ENCODE data around the gene EIF2D.
"Not testable (repeated sequence)": the region's sequence is repeated elsewhere in the genome, so short reads cannot be mapped to it uniquely, and the experiment has no call there.

EIF2D gene

GRCh38 chr1:206586501-206587445, 25.5 kb downstream of the EIF2D start:
- DNase-seq = no peak

- no peak for DNase-seq
Observed at GRCh38 chr1:206584683-206585082, 27.6 kb downstream of the EIF2D start.

DNA sequence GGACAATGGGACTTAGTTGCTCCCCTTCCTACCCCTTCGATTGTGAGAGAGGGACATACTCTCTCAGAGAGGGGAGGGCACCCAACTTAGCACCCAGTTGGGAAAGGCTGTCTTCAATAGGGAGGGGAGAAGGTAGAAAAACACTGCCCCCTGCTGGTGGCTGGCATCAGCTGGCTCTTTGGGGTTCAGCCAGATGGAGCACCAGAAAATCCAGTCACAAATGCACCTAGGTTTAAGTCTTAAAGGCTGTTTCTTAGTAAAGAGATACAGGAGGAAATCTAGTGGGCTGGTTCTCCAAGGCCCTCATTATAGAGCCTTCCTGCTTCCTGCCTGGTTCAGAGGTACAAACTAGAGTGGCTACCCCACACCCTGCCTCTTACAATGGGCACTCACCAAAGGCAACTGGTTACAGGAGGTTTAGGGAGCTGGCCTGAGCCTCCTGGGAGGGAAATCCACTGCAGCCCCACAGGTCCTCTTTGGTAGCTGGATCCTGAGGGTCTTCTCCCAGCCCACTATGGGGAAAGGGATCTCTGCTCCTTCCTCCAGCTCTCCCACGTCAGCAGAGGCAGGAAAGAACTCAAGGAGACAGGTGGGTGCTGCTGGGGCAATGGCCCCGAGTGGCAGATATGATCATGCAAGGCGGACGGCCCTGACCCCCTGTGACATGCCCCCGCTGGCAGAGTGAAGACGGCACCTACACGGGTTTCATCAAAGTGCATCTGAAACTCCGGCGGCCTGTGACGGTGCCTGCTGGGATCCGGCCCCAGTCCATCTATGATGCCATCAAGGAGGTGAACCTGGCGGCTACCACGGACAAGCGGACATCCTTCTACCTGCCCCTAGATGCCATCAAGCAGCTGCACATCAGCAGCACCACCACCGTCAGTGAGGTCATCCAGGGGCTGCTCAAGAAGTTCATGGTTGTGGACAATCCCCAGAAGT, 28.3 kb downstream of the EIF2D start:
- peak; percentile 50 for DNase-seq

- DNase-seq = no peak
Observed at GRCh38 chr1:206582971-206583706, 29.1 kb downstream of the EIF2D start.

GRCh38 chr1:206582537-206582936, 29.7 kb downstream of the EIF2D start:
- DNase-seq = no peak

GRCh38 chr1:206581571-206581981, 30.7 kb downstream of the EIF2D start:
- no peak for DNase-seq

- not testable (repeated sequence) for DNase-seq
Observed at GRCh38 chr1:206581114-206581497, 31.2 kb downstream of the EIF2D start.

- no peak for DNase-seq
Observed at GRCh38 chr1:206580438-206581113, 31.7 kb downstream of the EIF2D start.

DNA sequence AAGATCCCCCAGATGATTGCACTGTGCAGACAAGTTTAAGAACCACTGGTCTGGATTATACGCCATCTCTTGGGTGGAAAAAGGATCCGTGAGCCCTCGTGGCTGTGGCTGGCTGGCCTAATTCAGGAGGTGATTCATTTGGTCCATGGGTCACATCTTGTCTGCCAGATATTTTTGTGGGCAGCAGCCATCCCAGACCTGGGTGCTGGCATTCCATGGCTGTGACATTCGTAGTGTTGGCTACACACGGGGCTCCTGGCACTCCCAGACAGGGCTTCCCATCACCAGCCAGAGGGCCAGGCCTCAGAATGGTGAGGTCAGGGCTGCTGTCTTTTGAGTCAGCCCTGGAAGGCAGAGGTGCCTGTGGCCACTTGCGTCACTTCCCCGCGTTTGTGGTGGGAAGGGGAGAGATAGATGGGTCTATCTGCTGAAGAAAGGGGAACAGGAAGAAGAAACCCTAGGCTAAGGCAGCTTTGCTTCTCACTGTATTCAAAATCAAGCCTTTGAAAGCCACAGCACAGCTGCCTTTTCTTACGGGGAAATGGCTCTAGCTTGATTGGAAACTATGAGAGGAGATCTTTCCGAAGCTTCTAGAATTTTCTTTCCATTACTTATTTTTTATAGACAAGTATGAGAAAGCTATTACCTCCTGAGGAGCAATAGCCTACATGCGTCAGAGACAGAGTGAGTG, 32.4 kb downstream of the EIF2D start:
- DNase-seq = peak; percentile 18

DNA sequence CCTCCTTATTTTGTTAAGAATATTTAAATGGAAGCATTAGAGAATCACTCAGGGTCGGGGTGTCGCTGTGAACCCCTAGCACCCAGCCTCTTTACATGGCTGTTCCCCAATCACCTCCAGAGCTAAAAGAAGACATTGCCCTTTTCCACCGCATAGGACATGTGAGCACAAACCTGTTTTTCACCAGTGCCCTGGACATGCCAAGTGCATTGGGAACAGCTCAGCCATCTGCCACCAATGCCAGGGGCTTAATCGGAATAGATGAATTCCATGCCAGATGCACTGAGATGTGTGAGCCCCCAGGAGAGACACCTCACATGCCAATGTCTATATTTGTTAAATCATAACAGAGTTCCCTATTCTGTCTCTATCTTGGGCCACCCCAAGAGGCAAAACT, 33.3 kb downstream of the EIF2D start:
- DNase-seq = no peak

GRCh38 chr1:206578068-206578977, 33.9 kb downstream of the EIF2D start:
- DNase-seq = peak; percentile 32

GRCh38 chr1:206577626-206578025, 34.6 kb downstream of the EIF2D start:
- DNase-seq = no peak

- no peak for DNase-seq
Observed at GRCh38 chr1:206575894-206576737, 36.1 kb downstream of the EIF2D start.

- DNase-seq = peak; percentile 77
Observed at GRCh38 chr1:206575165-206575893, 36.9 kb downstream of the EIF2D start.

DNA sequence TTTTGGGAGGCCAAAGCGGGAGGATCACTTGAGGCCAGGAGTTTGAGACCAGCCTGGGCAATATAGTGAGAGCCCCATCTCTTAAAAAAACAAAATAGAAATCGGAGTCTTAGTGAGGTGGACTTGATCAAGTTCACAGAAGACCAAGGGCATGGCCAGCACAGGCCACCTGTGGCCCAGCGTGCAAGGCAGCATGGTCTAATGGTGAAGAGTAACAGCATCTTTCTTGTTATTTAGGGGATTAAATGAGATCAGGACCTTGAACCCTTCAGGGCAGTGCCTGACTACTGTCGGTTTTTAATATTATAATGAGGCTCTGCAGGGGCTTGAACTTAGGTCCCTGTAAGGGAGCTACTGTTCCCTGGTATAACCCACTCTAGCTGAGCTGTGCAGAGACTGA, 38.5 kb downstream of the EIF2D start:
- no peak for DNase-seq

- no peak for DNase-seq
Observed at GRCh38 chr1:206573319-206573718, 38.9 kb downstream of the EIF2D start.

- no peak for DNase-seq
Observed at GRCh38 chr1:206572835-206573234, 39.4 kb downstream of the EIF2D start.

GRCh38 chr1:206570529-206570928, 41.7 kb downstream of the EIF2D start:
- no peak for DNase-seq

GRCh38 chr1:206569556-206569955, 42.7 kb downstream of the EIF2D start:
- no peak for DNase-seq
